ENCODE results near the gene ATXN3L. TPM values are rescaled to one million over a fixed set of nuclear protein-coding genes. Genes with fewer than 3 reads are reported as not detected.

ATXN3L gene
- not detected in 2 replicates for total RNA-seq

GRCh38 chrX:13319953-13320352 is at the start of gene ATXN3L:
Gene ATXN3L, minus strand, starts transcription at chrX:13320053. Its CDS starts 119 bp downstream, at chrX:13319934.

Other genes starting within 250 kb of the ATXN3L start
- not detected in 2 replicates for gene EGFL6, start 249.5 kb upstream of the ATXN3L start, total RNA-seq